PC-9 (cell line): ENCODE results near the gene CTBP2. TPM values are rescaled to one million over a fixed set of nuclear protein-coding genes. Genes with fewer than 3 reads are reported as not detected.
"Not testable (repeated sequence)": the region's sequence is repeated elsewhere in the genome, so short reads cannot be mapped to it uniquely, and the experiment has no call there.

Experiments
- BruUV-seq: library from RNA; stranded (reverse); fragments of 400-500 nt; replicated peaks from 2 replicates; lab custom pipeline; 2021; lab: Mats Ljungman, UMichigan
- CTCF ChIA-PET: fragments of 300-600 bp; sonication (Branson Sonifier 250); formaldehyde crosslinking; loops from one replicate; lab custom pipeline; 2022; ENCODE audit warnings: antibody characterized with exemption; lab: Charles Lee
- POLR2A ChIA-PET: fragments of 300-600 bp; sonication (Branson Sonifier 250); formaldehyde crosslinking; loops from one replicate; lab custom pipeline; 2022; ENCODE audit warnings: antibody characterized with exemption; ENCODE audit not compliant: unreplicated experiment; lab: Charles Lee
- DNase-seq, 2 experiments: peaks; one replicate each; pipeline versions ENCODE4 v3.0.0 to v3.0.0-alpha.2; 2015 to 2022; ENCODE audit warnings: mixed read lengths in 1 of 2
- H2AFZ ChIP-seq: fragments of 200-600 bp; sonication (generic); 2 replicates; pipeline ENCODE4 v1.8.1; 2017; ENCODE audit warnings: antibody characterized with exemption
- H3F3A ChIP-seq: fragments of 200-600 bp; sonication (generic); 2 replicates; pipeline ENCODE4 v1.8.1; 2017; ENCODE audit warnings: antibody characterized with exemption, mild to moderate bottlenecking, low read depth; ENCODE audit not compliant: insufficient read depth
- H3K27ac ChIP-seq: fragments of 200-600 bp; sonication (generic); 2 replicates; pipeline ENCODE4 v1.6.1; 2016; ENCODE audit warnings: mixed run types
- H3K27me3 ChIP-seq: fragments of 200-600 bp; sonication (generic); 2 replicates; pipeline ENCODE4 v1.6.1; 2016; ENCODE audit warnings: low read depth, mixed run types; ENCODE audit not compliant: insufficient read depth
- H3K36me3 ChIP-seq: fragments of 200-600 bp; sonication (generic); 2 replicates; pipeline ENCODE4 v1.6.1; 2016; ENCODE audit warnings: low read depth, mixed run types
- H3K4me1 ChIP-seq: fragments of 200-600 bp; sonication (generic); replicated peaks from 2 replicates; pipeline ENCODE4 v1.6.1; 2016; ENCODE audit warnings: mixed run types; ENCODE audit not compliant: insufficient read depth
- H3K4me2 ChIP-seq: fragments of 200-600 bp; sonication (generic); 2 replicates; pipeline ENCODE4 v1.6.1; 2017; ENCODE audit warnings: mixed run types
- H3K4me3 ChIP-seq: fragments of 200-600 bp; sonication (generic); 2 replicates; pipeline ENCODE4 v1.6.1; 2016; ENCODE audit warnings: mixed run types
- H3K79me2 ChIP-seq: fragments of 200-600 bp; sonication (generic); 2 replicates; pipeline ENCODE4 v1.6.1; 2017; ENCODE audit warnings: low read depth, mixed run types
- H3K9me2 ChIP-seq: fragments of 200-600 bp; sonication (generic); 2 replicates; pipeline ENCODE4 v1.8.1; 2017; ENCODE audit warnings: mild to moderate bottlenecking; ENCODE audit not compliant: insufficient read depth
- H3K9me3 ChIP-seq: fragments of 200-600 bp; sonication (generic); 2 replicates; pipeline ENCODE4 v1.8.1; 2016; ENCODE audit warnings: low read depth; ENCODE audit not compliant: insufficient read depth
- H4K20me1 ChIP-seq: fragments of 200-600 bp; sonication (generic); 2 replicates; pipeline ENCODE4 v1.8.1; 2017; ENCODE audit not compliant: insufficient read depth
- CTCF ChIP-seq: fragments of 200-600 bp; sonication (generic); conservative IDR thresholded peaks from 2 replicates; pipeline ENCODE4 v1.6.1; 2017; ENCODE audit warnings: mixed run types, antibody characterized with exemption, mild to moderate bottlenecking, moderate library complexity
- EZH2 ChIP-seq: fragments of 200-600 bp; sonication (generic); IDR thresholded peaks from 2 replicates; pipeline ENCODE4 v1.8.0; 2017; ENCODE audit warnings: antibody characterized with exemption, low read depth
- intact Hi-C: fragments of 100-400 bp; cut with micrococcal nuclease; formaldehyde crosslinking; loops from one replicate; pipeline ENCODE4 v1.10.0; 2022; ENCODE audit not compliant: unreplicated experiment
- total RNA-seq: library from RNA; stranded (reverse); gene quantifications from 2 replicates; pipeline ENCODE4 v1.2.3, GENCODE V29; 2021

Gene CTBP2
- total RNA-seq, 1 experiment from 2014 or later: 60.5 TPM

GRCh38 chr10:125151170-125151552 lies 9.2 kb downstream of the CTBP2 start:
- TF ChIP-seq EZH2 (no peak), CTCF (no peak)
- H3K4me3 ChIP-seq: no peak overlapping the region
- intact Hi-C loops: no loop called here
- peaks cover 7% of the 10 kb centered on the region; the same call in 1 of the 2 replicates for H3K36me3 ChIP-seq
- no peak overlapping the region for H3K27ac ChIP-seq
- no peaks in the 10 kb centered on the region for H3K27me3 ChIP-seq
- peaks cover 3% of the 10 kb centered on the region; the same call in 1 of the 2 replicates for H3K4me1 ChIP-seq
- no peaks in the 10 kb centered on the region for H3F3A ChIP-seq
- POLR2A ChIA-PET: no interaction called here
- peaks cover 75% of the 10 kb centered on the region for H4K20me1 ChIP-seq
- no peak overlapping the region for H3K4me2 ChIP-seq
- no peaks in the 10 kb centered on the region for H3K9me2 ChIP-seq
- no TSS peak for BruUV-seq
- no peak overlapping the region for H2AFZ ChIP-seq
- CTCF ChIA-PET: no interaction called here
- peaks cover 98% of the 10 kb centered on the region for H3K79me2 ChIP-seq
- H3K9me3 ChIP-seq: no peaks in the 10 kb centered on the region
- no peak for DNase-seq

- DNase-seq, POLR2A ChIA-PET: not testable (repeated sequence)
Observed at GRCh38 chr10:125150376-125151083, 9.8 kb downstream of the CTBP2 start.

GRCh38 chr10:125149680-125150047 lies 10.7 kb downstream of the CTBP2 start:
- TF ChIP-seq CTCF (no peak), EZH2 (no peak)
- Histone ChIP-seq H3K4me3 (no peak overlapping the region), H3K27ac (no peak overlapping the region), H3F3A (no peaks in the 10 kb centered on the region), H3K36me3 (peaks cover 7% of the 10 kb centered on the region; the same call in 1 of the 2 replicates), H4K20me1 (peaks cover 77% of the 10 kb centered on the region), H3K4me1 (no peaks in the 10 kb centered on the region), H3K27me3 (no peaks in the 10 kb centered on the region), H3K4me2 (no peak overlapping the region), H3K79me2 (peaks cover 98% of the 10 kb centered on the region), H3K9me3 (no peaks in the 10 kb centered on the region), H2AFZ (no peak overlapping the region), H3K9me2 (no peaks in the 10 kb centered on the region)
- no peak for DNase-seq
- ChIA-PET POLR2A (no interaction called here), CTCF (no interaction called here)
- BruUV-seq: no TSS peak
- intact Hi-C loops: no loop called here

More at GRCh38 chr10:125150376-125151083, 9.8 kb downstream of the CTBP2 start:
- H3K9me3 ChIP-seq, intact Hi-C loops, H3K36me3 ChIP-seq, H3K9me2 ChIP-seq, H3F3A ChIP-seq, BruUV-seq, H3K27ac ChIP-seq, H3K4me1 ChIP-seq, CTCF ChIA-PET, H2AFZ ChIP-seq, H3K4me2 ChIP-seq, H3K27me3 ChIP-seq, H3K4me3 ChIP-seq: not testable (repeated sequence)
- Histone ChIP-seq H4K20me1 (peaks cover 76% of the 10 kb centered on the region), H3K79me2 (peaks cover 98% of the 10 kb centered on the region)
